Measurements from ENCODE around the gene SRC. TPM values are rescaled to one million over a fixed set of nuclear protein-coding genes. Genes with fewer than 3 reads are reported as not detected.
A peak's percentile ranks its signal among the peaks of the same experiment; 100 is the strongest.

The SRC gene
- total RNA-seq, 1 donor from 2014 or later = 128 TPM

GRCh38 chr20:37378420-37378784 is 32.5 kb downstream of the SRC start:
- Mint-ChIP-seq H3K9me3 (ENCODE audit: low read depth) (no peaks in the 10 kb centered on the region), H3K27ac (no peak overlapping the region), H3K27me3 (no peaks in the 10 kb centered on the region), H3K4me3 (ENCODE audit: low read depth) (no peak overlapping the region), H3K36me3 (ENCODE audit: insufficient read depth) (peaks cover 13% of the 10 kb centered on the region), H3K4me1 (ENCODE audit: low read depth) (peaks cover 12% of the 10 kb centered on the region)
- DNase-seq (ENCODE audit: low spot score, unreplicated experiment) = no peak
- no peak for TF ChIP-seq CTCF (IDR thresholded peaks at IDR 0.05; ENCODE audit: unreplicated experiment)

GRCh38 chr20:37378785-37379598 is 33.1 kb downstream of the SRC start:
- H3K36me3 Mint-ChIP-seq (ENCODE audit: insufficient read depth) = peaks cover 12% of the 10 kb centered on the region

DNA sequence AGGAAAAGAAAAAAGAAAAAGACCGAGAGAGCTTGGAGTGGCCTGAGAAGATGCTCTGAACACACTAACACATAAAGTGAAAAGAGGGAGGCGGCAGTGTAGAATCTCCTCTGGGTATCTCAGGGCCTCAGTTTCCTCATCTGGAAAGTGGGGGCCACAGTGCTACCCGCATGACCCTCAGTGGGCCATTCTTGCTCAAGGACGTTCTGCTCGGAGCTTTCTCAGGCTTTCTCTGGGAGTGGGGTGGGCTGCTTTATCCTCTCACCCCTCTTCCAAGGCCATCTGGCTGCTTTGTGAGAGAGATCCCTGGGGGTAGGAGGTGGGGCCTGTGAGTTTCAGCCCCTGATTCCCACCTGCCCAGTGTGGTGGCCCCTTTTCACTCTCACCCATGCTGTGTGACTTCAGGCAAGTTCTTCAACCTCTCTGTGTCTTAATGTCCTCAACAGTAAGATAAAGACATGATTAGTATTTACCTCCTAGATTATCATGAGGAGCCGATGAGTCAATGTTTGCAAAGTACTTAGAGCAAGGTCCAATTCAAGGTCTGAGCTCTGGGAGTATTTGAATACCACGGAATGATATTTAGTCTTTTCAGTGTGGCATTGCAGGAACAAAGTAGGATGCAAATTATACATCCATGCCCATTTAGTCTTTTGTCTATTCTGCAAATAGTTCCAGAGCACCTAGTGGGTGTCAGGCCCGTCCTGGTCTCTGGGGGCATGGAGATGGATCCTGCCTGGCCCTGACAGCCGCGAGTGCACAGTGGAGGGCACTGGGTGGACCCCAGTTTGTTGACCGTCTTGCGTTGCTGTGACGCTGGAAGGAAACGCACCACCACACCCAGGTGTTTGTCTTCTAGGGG is 34.3 kb downstream of the SRC start:
- peak overlapping the region; percentile 82 for H3K27ac Mint-ChIP-seq
- DNase-seq (ENCODE audit: low spot score, unreplicated experiment) = no peak
- no peak for TF ChIP-seq CTCF (IDR thresholded peaks at IDR 0.05; ENCODE audit: unreplicated experiment)
- no peaks in the 10 kb centered on the region for H3K27me3 Mint-ChIP-seq
- H3K9me3 Mint-ChIP-seq (ENCODE audit: low read depth) = no peaks in the 10 kb centered on the region
- H3K4me3 Mint-ChIP-seq (ENCODE audit: low read depth) = no peak overlapping the region
- peaks cover 17% of the 10 kb centered on the region for H3K36me3 Mint-ChIP-seq (ENCODE audit: insufficient read depth)
- H3K4me1 Mint-ChIP-seq (ENCODE audit: low read depth) = peaks cover 13% of the 10 kb centered on the region

More at GRCh38 chr20:37378785-37379598, 33.1 kb downstream of the SRC start:
- Mint-ChIP-seq H3K9me3 (ENCODE audit: low read depth) (no peaks in the 10 kb centered on the region), H3K27ac (peak overlapping the region; percentile 89), H3K4me1 (ENCODE audit: low read depth) (peaks cover 12% of the 10 kb centered on the region), H3K27me3 (no peaks in the 10 kb centered on the region), H3K4me3 (ENCODE audit: low read depth) (no peak overlapping the region)
- TF ChIP-seq CTCF (IDR thresholded peaks at IDR 0.05; ENCODE audit: unreplicated experiment) = no peak
- no peak for DNase-seq (ENCODE audit: low spot score, unreplicated experiment)

DNA sequence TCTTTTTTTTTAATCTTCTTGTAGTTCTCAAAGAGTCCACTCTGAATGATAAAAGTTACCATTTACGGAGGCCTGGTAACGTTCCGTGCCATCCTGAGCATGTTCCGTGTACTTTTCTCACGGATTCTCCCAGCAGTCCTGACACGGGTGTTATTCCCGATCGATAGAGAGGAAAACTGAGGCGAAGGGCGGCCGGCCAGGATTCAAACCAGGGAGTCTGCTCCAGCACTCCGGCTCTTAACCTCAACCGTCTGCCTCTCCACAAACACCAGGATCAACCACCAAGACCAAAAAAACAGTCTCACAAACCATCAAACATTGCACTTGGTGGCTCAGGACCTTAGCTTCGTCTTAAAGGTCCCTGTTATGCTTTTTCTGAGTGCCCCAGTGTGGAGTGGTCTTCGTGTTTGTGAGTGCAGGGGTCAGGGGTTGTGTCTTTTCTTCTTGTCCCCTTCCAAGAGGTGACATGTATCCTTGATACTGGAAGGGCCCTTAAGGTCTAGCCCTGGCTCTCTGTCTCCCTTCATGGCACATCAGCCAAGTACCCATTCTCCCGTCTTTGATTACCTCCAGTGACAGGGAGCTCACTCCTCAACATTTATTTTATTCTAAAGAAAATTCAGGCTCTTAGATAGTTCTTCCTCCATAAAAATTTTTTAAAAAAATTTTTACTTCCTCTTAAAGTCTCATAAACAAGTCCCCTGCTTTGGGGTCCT is 35.1 kb downstream of the SRC start:
- no peak for DNase-seq (ENCODE audit: low spot score, unreplicated experiment)
- Mint-ChIP-seq H3K36me3 (ENCODE audit: insufficient read depth) (peaks cover 17% of the 10 kb centered on the region), H3K27ac (no peak overlapping the region), H3K9me3 (ENCODE audit: low read depth) (no peaks in the 10 kb centered on the region), H3K27me3 (no peaks in the 10 kb centered on the region), H3K4me1 (ENCODE audit: low read depth) (peaks cover 13% of the 10 kb centered on the region), H3K4me3 (ENCODE audit: low read depth) (no peak overlapping the region)
- TF ChIP-seq CTCF (IDR thresholded peaks at IDR 0.05; ENCODE audit: unreplicated experiment) = no peak
